Endothelial cell (in vitro differentiated cells): ENCODE data around the gene BGN. TPM values are rescaled to one million over a fixed set of nuclear protein-coding genes. Genes with fewer than 3 reads are reported as not detected.
A peak's percentile ranks its signal among the peaks of the same experiment; 100 is the strongest.

Source experiments
- DNase-seq: peaks from one replicate; pipeline ENCODE4 v3.0.0; 2021; ENCODE audit warnings: low spot score
- H3K27ac Mint-ChIP-seq: one replicate; pipeline ENCODE4 v1.8.0; 2021; ENCODE audit warnings: mixed read lengths, inconsistent platforms; ENCODE audit not compliant: unreplicated experiment
- H3K27me3 Mint-ChIP-seq: one replicate; pipeline ENCODE4 v1.8.0; 2021; ENCODE audit warnings: mild to moderate bottlenecking, moderate library complexity, mixed read lengths, inconsistent platforms; ENCODE audit not compliant: unreplicated experiment
- H3K36me3 Mint-ChIP-seq: one replicate; pipeline ENCODE4 v1.8.0; 2021; ENCODE audit warnings: mild to moderate bottlenecking, low read depth, mixed read lengths, inconsistent platforms; ENCODE audit not compliant: unreplicated experiment
- H3K4me1 Mint-ChIP-seq: one replicate; pipeline ENCODE4 v1.8.0; 2021; ENCODE audit warnings: mild to moderate bottlenecking, mixed read lengths, inconsistent platforms; ENCODE audit not compliant: unreplicated experiment
- H3K4me3 Mint-ChIP-seq: one replicate; pipeline ENCODE4 v1.8.0; 2021; ENCODE audit warnings: mild to moderate bottlenecking, mixed read lengths, inconsistent platforms; ENCODE audit not compliant: unreplicated experiment
- H3K9me3 Mint-ChIP-seq: one replicate; pipeline ENCODE4 v1.8.0; 2021; ENCODE audit warnings: mixed read lengths, inconsistent platforms; ENCODE audit not compliant: unreplicated experiment
- total RNA-seq: library from RNA; stranded (reverse); fragmentation: NEBNext Ultra II Directional; extraction: Animal tissue kit (Norgen Biotek cat#: 25700); gene quantifications from one replicate; pipeline ENCODE4 v1.2.1, GENCODE V29; 2021; ENCODE audit not compliant: unreplicated experiment
- TF ChIP-seq, protein P1 (sequence below): fragments of 200-600 bp; sonication (generic); IDR thresholded peaks from one replicate; pipeline ENCODE4 v1.5.0; 2021; ENCODE audit warnings: antibody characterized with exemption; ENCODE audit not compliant: unreplicated experiment

Gene BGN
- total RNA-seq, 1 donor from 2014 or later = 393 TPM

DNA sequence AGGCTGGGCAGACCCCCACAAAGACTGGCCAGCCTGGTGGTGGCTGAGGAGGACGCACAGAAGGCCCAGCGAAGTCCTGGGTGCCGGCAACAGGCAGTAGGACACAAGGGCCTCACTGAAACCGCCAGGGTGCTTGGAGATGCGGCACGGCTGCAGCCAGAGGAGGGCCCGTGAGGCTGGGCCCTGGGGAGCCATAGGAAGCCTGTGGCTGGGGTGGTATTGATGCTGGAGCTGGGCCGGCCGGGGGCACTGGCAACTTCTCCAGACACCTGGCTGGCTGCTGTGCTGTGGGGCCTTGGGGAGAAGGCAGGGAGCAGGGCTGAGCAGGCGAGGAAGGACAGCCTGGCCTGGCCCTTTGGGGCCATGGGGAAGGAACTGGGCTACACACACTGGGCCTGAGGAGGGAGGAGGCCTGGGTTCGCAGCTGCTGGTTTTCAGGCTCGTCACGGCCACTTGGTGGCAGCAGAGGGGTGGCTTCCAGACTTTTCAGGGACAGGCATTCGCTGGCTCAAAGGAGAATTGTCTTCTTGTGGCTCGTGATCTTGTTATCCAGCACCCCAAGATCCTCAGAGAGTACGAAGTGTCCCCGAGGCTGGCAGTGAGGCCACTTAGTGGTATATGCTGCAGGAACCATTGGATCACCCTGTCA, 59.9 kb downstream of the BGN start:
- Mint-ChIP-seq H3K4me1 (peaks cover 14% of the 10 kb centered on the region), H3K27me3 (peaks cover 15% of the 10 kb centered on the region), H3K27ac (no peak overlapping the region), H3K9me3 (no peaks in the 10 kb centered on the region), H3K36me3 (no peaks in the 10 kb centered on the region), H3K4me3 (no peak overlapping the region)
- DNase-seq = peak; percentile 68
- TF ChIP-seq, protein P1, sequence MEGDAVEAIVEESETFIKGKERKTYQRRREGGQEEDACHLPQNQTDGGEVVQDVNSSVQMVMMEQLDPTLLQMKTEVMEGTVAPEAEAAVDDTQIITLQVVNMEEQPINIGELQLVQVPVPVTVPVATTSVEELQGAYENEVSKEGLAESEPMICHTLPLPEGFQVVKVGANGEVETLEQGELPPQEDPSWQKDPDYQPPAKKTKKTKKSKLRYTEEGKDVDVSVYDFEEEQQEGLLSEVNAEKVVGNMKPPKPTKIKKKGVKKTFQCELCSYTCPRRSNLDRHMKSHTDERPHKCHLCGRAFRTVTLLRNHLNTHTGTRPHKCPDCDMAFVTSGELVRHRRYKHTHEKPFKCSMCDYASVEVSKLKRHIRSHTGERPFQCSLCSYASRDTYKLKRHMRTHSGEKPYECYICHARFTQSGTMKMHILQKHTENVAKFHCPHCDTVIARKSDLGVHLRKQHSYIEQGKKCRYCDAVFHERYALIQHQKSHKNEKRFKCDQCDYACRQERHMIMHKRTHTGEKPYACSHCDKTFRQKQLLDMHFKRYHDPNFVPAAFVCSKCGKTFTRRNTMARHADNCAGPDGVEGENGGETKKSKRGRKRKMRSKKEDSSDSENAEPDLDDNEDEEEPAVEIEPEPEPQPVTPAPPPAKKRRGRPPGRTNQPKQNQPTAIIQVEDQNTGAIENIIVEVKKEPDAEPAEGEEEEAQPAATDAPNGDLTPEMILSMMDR = no peak

DNA sequence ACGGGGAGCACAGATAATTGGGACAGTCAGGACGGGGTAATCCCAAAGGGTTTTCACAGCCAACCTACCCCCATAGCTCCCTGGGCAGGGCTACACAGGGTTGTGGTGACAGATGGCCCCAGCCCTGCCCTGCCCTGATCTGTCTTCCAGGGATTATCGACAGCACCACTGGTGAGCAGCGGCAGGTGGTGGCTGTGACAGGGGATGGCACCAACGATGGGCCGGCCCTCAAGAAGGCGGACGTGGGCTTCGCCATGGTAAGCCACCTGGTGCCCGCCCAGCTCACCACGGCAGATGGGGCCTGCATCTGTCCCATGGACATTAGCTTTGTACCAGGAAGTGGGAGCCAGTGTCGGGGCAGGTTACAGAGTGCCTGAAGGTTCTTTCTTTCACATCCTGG, 62.0 kb downstream of the BGN start:
- Mint-ChIP-seq H3K36me3 (no peaks in the 10 kb centered on the region), H3K4me3 (no peak overlapping the region), H3K9me3 (no peaks in the 10 kb centered on the region), H3K4me1 (no peaks in the 10 kb centered on the region), H3K27me3 (peaks cover 16% of the 10 kb centered on the region), H3K27ac (no peak overlapping the region)
- TF ChIP-seq, protein P1 = no peak
- DNase-seq = no peak

GRCh38 chrX:153557618-153558355, 63.0 kb downstream of the BGN start:
- Mint-ChIP-seq H3K27me3 (peaks cover 13% of the 10 kb centered on the region), H3K9me3 (no peaks in the 10 kb centered on the region), H3K27ac (no peak overlapping the region), H3K4me1 (no peaks in the 10 kb centered on the region), H3K4me3 (no peak overlapping the region), H3K36me3 (no peaks in the 10 kb centered on the region)
- no peak for DNase-seq
- TF ChIP-seq, protein P1 = no peak

Other genes with a start within 250 kb of the BGN start
- gene PNMA6F, start 173.2 kb upstream of the BGN start, total RNA-seq = not detected
- gene ZNF275, start 160.8 kb upstream of the BGN start, total RNA-seq = 14.4 TPM
- not detected for gene PNMA6E, start 93.6 kb upstream of the BGN start, total RNA-seq
- 0.49 TPM for gene ZFP92, start 83.5 kb upstream of the BGN start, total RNA-seq
- 1.5 TPM for gene TREX2, start 48.9 kb upstream of the BGN start, total RNA-seq
- 27.7 TPM for gene HAUS7, start 24.4 kb upstream of the BGN start, total RNA-seq
- gene ATP2B3, start 22.7 kb downstream of the BGN start, total RNA-seq = 0.10 TPM
- 15.3 TPM for gene CCNQ, start 104.2 kb downstream of the BGN start, total RNA-seq
- gene DUSP9, start 152.2 kb downstream of the BGN start, total RNA-seq = not detected
- 0.41 TPM for gene PNCK, start 178.8 kb downstream of the BGN start, total RNA-seq
- 7.9 TPM for gene SLC6A8, start 192.9 kb downstream of the BGN start, total RNA-seq
- 282 TPM for gene BCAP31, start 229.4 kb downstream of the BGN start, total RNA-seq
- 19.5 TPM for gene ABCD1, start 229.9 kb downstream of the BGN start, total RNA-seq